Measurements from ENCODE around the gene MICAL3. TPM values are rescaled to one million over a fixed set of nuclear protein-coding genes. Genes with fewer than 3 reads are reported as not detected.

The MICAL3 gene
- polyA plus RNA-seq, 1 of the 3 experiments (the other 2 are of a cell fraction): 83.1 TPM

GRCh38 chr22:18035751-18036150, 11.4 kb upstream of the MICAL3 start:
- no peaks in the 10 kb centered on the region for H3K27me3 ChIP-seq (ENCODE audit: insufficient read depth)
- TF ChIP-seq ZBTB33 (IDR thresholded peaks at IDR 0.05; ENCODE audit: borderline replicate concordance, low read depth): no peak
- peak; percentile 16; the same call in 1 of the 2 replicates for TF ChIP-seq NFIC (IDR thresholded peaks at IDR 0.05; ENCODE audit: borderline replicate concordance)
- no peak for TF ChIP-seq SMC3 (IDR thresholded peaks at IDR 0.05; ENCODE audit: low read depth, low read length)
- TF ChIP-seq, protein P1, sequence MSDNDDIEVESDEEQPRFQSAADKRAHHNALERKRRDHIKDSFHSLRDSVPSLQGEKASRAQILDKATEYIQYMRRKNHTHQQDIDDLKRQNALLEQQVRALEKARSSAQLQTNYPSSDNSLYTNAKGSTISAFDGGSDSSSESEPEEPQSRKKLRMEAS (IDR thresholded peaks at IDR 0.05; ENCODE audit: low read depth): no peak
- no peak for TF ChIP-seq GATA2 (CRISPR knock-in tag; IDR thresholded peaks at IDR 0.05)
- TF ChIP-seq YY1 (IDR thresholded peaks at IDR 0.05; ENCODE audit: low read depth): no peak
- no peak for TF ChIP-seq TEAD4 (IDR thresholded peaks at IDR 0.05; ENCODE audit: borderline replicate concordance, insufficient read depth)
- ChIA-PET POLR2A (no interaction called here), CTCF (interaction anchor here (1.0 to 2.3 kb wide), 2 partner anchors 40 kb away, joined by 3 to 7 read pairs; no protein-coding TSS in a partner anchor)
- H3K9ac ChIP-seq: no peak overlapping the region
- H3K79me2 ChIP-seq (ENCODE audit: insufficient read depth): no peaks in the 10 kb centered on the region
- H3K36me3 ChIP-seq (replicated peaks in 1 of 2; ENCODE audit: control insufficient read depth in 1 of 2, insufficient read depth in 2 of 2, low read length in 1 of 2): no peaks in the 10 kb centered on the region
- H3K4me1 ChIP-seq (ENCODE audit: control insufficient read depth in 1 of 2, insufficient read depth in 2 of 2, low read depth in 1 of 2, low read length in 1 of 2): peaks cover 11 to 16% of the 10 kb centered on the region in 2 experiments; a peak in 3 of 4 replicates
- WGBS (ENCODE audit: low lambda C conversion rate): 62% methylated on average over 9 of the region's 9 CpGs
- no peaks in the 10 kb centered on the region for H3K9me2 ChIP-seq
- H3K4me3 ChIP-seq (ENCODE audit: low read depth in 2 of 2, low read length in 1 of 2): no peak overlapping the region
- peak; percentile 47 for DNase-seq
- no peak overlapping the region for H3K4me2 ChIP-seq
- H3K27ac ChIP-seq (ENCODE audit: low read depth in 2 of 2, low read length in 1 of 2): no peak overlapping the region
- no peaks in the 10 kb centered on the region for H3K9me3 ChIP-seq
- no peak overlapping the region for H2AFZ ChIP-seq (ENCODE audit: low read depth)
- H4K20me1 ChIP-seq (ENCODE audit: insufficient read depth): no peaks in the 10 kb centered on the region
- peaks cover 19% of the 10 kb centered on the region for H3F3A ChIP-seq (replicated peaks; ENCODE audit: insufficient read depth)

DNA sequence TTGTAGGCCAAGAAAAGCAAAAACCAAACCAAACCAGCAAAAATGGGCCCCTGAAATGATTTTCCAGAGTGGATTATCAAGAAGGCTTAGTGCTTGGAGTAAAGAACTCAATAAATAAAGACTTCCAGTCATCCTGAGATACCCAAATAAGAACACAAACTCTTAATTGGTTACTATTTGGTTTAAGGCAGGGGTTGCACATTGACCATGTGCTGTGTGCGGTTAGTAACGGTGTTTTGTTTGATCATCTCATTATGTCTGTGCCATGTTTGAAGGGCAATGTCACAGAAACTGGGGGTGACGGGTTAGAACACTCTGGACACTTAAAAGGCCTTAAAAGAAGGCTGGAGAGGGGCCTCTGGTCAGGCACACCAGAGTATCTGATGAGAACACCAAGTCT, 9.7 kb upstream of the MICAL3 start:
- peaks cover 19% of the 10 kb centered on the region for H3F3A ChIP-seq (replicated peaks; ENCODE audit: insufficient read depth)
- H2AFZ ChIP-seq (ENCODE audit: low read depth): no peak overlapping the region
- H3K4me2 ChIP-seq: no peak overlapping the region
- no peaks in the 10 kb centered on the region for H3K27me3 ChIP-seq (ENCODE audit: insufficient read depth)
- H4K20me1 ChIP-seq (ENCODE audit: insufficient read depth): no peaks in the 10 kb centered on the region
- no peak for TF ChIP-seq TAF1 (IDR thresholded peaks at IDR 0.05; ENCODE audit: borderline replicate concordance, low read depth, low read length)
- TF ChIP-seq FOSL2 (IDR thresholded peaks at IDR 0.05; ENCODE audit: borderline replicate concordance, low read depth): no peak
- TF ChIP-seq ELF1 (IDR thresholded peaks at IDR 0.05): no peak
- no peak for TF ChIP-seq RXRA (IDR thresholded peaks at IDR 0.05; ENCODE audit: borderline replicate concordance, low read depth)
- no peak for TF ChIP-seq ZBTB33 (IDR thresholded peaks at IDR 0.05; ENCODE audit: borderline replicate concordance, low read depth)
- TF ChIP-seq TCF12 (IDR thresholded peaks at IDR 0.05): no peak
- TF ChIP-seq SIN3A (IDR thresholded peaks at IDR 0.05; ENCODE audit: borderline replicate concordance, low read depth, low read length): no peak
- TF ChIP-seq REST (IDR thresholded peaks at IDR 0.05; ENCODE audit: low read depth, low read length): no peak
- TF ChIP-seq CHD2 (IDR thresholded peaks at IDR 0.05; ENCODE audit: low read length, partially characterized antibody): no peak
- TF ChIP-seq, protein P2, sequence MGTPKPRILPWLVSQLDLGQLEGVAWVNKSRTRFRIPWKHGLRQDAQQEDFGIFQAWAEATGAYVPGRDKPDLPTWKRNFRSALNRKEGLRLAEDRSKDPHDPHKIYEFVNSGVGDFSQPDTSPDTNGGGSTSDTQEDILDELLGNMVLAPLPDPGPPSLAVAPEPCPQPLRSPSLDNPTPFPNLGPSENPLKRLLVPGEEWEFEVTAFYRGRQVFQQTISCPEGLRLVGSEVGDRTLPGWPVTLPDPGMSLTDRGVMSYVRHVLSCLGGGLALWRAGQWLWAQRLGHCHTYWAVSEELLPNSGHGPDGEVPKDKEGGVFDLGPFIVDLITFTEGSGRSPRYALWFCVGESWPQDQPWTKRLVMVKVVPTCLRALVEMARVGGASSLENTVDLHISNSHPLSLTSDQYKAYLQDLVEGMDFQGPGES (IDR thresholded peaks at IDR 0.05; ENCODE audit: low read depth, low read length): no peak
- TF ChIP-seq SMC3 (IDR thresholded peaks at IDR 0.05; ENCODE audit: low read depth, low read length): no peak
- TF ChIP-seq FOXJ3 (CRISPR knock-in tag; IDR thresholded peaks at IDR 0.05): no peak
- TF ChIP-seq NFIC (IDR thresholded peaks at IDR 0.05; ENCODE audit: borderline replicate concordance): no peak
- TF ChIP-seq RFX5 (IDR thresholded peaks at IDR 0.05; ENCODE audit: low read length): no peak
- no peaks in the 10 kb centered on the region for H3K9me2 ChIP-seq
- H3K9ac ChIP-seq: no peak overlapping the region; the same call in 1 of the 2 replicates
- CTCF ChIA-PET: interaction anchor here (0.8 to 2.3 kb wide), 5 partner anchors 11 to 204 kb away, joined by 3 to 7 read pairs (median 3); no protein-coding TSS in a partner anchor
- H3K27ac ChIP-seq (ENCODE audit: low read depth in 2 of 2, low read length in 1 of 2): peak overlapping the region; percentile 77 to 93; a peak in 3 of 4 replicates
- no peaks in the 10 kb centered on the region for H3K36me3 ChIP-seq (replicated peaks in 1 of 2; ENCODE audit: control insufficient read depth in 1 of 2, insufficient read depth in 2 of 2, low read length in 1 of 2)
- POLR2A ChIA-PET: no interaction called here
- peaks cover 11 to 16% of the 10 kb centered on the region in 2 experiments; a peak in 3 of 4 replicates for H3K4me1 ChIP-seq (ENCODE audit: control insufficient read depth in 1 of 2, insufficient read depth in 2 of 2, low read depth in 1 of 2, low read length in 1 of 2)
- no peak overlapping the region for H3K4me3 ChIP-seq (ENCODE audit: low read depth in 2 of 2, low read length in 1 of 2)
- no peak for DNase-seq
- 93% methylated on average over 3 of the region's 3 CpGs for WGBS (ENCODE audit: low lambda C conversion rate)
- H3K9me3 ChIP-seq: no peaks in the 10 kb centered on the region
- no peaks in the 10 kb centered on the region for H3K79me2 ChIP-seq (ENCODE audit: insufficient read depth)
